Right forelimb (tissue), 1 donor: ENCODE data around the gene SLC35A3.
A peak's percentile ranks its signal among the peaks of the same experiment; 100 is the strongest.
"Not testable (repeated sequence)": the region's sequence is repeated elsewhere in the genome, so short reads cannot be mapped to it uniquely, and the experiment has no call there.

Experiments used
- DNase-seq: peaks from one replicate; pipeline ENCODE4 v3.0.0-alpha.2; 2018

The SLC35A3 gene

DNA sequence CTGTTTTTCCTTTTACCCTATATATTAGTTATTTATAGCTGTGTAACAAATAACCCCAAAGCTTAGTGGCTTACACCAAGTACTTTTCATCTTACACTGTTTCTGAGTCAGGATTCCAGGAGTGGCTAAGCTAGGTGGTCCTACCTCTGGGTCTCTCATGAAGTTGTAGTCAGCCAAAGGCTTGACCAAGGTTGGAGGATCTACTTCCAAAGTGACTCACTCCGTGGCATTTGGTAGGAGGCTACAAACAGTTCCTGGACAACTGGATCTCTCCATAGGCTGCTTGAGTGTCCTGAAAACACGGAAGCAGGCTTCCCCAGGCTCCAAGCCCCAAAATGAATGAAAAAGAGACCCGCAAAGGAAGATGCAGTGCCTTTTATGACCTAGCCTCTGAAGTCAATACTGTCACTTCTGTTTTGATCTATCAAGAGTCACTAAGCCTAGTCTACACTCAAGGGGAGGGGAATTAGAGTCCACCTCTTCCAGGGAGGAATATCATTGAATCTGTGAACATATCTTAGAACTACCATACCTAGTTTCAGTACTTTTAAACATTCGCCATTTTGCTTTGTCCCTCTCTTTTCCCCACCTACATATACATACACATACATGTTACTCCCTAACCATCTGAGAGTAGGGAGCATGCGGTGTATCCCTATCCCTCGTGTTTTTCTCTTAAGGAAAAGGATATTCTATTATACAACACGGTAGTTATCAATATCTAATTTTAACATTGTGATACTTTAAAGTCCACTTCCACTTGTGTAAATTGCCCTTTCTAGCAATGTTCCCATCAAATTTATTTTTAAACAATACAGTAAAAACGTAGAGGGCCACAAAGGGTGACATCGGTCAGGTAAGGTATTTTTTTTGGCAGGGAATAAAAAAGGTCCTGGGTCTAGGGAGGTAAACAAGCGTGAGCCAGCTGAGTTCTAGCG lies 67.2 kb downstream of the SLC35A3 start:
- DNase-seq: no peak

- no peak for DNase-seq
Observed at GRCh38 chr1:100037656-100037926, 67.8 kb downstream of the SLC35A3 start.

GRCh38 chr1:100037927-100038659 lies 68.3 kb downstream of the SLC35A3 start:
- DNase-seq: peak; percentile 93

GRCh38 chr1:100038660-100039287 lies 69.0 kb downstream of the SLC35A3 start:
- DNase-seq: peak; percentile 83

DNA sequence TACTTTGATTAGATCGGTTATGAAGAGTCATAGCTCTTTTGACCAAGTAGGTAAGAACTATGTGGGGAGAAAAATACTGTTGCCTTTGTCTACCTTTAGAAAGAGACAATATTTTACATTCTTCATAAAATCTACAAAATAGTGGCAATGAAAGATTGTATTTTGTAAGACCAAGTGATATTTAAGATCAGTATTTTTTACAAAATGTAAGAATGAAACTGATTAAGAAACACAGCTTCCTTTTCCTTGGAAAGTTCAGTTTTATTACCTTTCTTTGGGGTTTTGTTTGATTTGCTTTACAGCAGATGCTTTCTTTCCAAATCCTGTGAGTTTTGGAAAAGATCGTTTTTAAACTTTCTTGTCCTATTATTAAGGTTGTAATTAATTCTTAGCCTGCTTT lies 69.8 kb downstream of the SLC35A3 start:
- no peak for DNase-seq

GRCh38 chr1:100045206-100045605 lies 75.4 kb downstream of the SLC35A3 start:
- no peak for DNase-seq

DNA sequence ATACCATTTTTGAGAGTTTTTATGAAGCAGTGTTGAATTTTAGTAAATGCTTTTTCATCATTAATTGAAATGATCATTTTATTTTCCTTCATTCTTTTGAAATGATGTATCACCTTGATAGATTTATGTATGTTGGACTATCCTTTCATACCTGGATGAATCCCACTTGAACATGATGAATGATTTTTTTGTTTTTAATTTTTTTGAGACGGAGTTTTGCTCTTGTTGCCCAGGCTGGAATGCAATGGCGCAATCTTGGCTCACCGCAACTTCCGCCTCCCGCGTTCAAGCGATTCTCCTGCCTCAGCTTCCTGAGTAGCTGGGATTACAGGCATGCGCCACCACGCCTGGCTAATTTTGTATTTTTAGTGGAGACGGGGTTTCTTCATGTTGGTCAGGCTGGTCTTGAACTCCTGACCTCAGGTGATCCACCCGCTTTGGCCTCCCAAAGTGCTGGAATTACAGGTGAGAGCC lies 77.5 kb downstream of the SLC35A3 start:
- DNase-seq: not testable (repeated sequence)

DNA sequence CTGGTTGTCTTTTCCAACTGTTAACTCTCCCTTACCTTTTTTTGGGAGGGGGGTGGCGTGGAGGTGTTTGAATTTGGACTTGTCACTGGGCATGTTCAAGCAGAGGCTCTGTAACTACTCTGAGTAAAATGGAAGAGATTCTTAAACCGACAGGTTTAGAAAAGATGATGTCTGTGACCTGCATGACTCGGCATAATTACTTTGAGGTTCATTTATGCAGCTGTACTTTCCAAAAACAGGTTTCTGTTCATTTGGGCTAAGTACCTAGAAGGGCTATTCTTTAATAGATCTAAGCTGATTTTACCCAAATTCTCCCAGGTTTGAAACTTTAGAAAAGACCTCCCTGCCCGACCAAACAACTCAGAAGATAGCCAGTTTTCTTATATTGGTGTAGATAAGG lies 80.3 kb downstream of the SLC35A3 start:
- no peak for DNase-seq

DNA sequence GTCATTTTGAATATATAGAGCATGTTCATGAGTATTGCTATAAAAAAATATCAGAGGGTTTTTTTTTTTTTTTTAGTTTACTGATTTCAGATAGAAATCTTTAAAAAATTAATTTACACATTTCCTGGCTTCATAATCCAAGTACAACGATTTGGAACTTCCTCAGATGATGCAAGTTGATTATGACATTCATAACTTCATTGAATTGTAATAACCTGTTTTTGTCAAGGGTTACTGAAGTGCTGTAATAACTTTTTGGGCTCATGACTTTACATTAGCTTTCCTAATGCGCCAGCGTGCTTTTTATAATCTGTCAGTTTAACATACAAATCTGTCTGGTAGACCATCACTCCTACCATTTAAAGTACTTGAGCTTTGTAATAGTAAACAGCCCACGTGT lies 81.6 kb downstream of the SLC35A3 start:
- DNase-seq: no peak

GRCh38 chr1:100051893-100052292 lies 82.1 kb downstream of the SLC35A3 start:
- DNase-seq: no peak

- DNase-seq: no peak
Observed at GRCh38 chr1:100053119-100053518, 83.3 kb downstream of the SLC35A3 start.

- no peak for DNase-seq
Observed at GRCh38 chr1:100053727-100054126, 83.9 kb downstream of the SLC35A3 start.

DNA sequence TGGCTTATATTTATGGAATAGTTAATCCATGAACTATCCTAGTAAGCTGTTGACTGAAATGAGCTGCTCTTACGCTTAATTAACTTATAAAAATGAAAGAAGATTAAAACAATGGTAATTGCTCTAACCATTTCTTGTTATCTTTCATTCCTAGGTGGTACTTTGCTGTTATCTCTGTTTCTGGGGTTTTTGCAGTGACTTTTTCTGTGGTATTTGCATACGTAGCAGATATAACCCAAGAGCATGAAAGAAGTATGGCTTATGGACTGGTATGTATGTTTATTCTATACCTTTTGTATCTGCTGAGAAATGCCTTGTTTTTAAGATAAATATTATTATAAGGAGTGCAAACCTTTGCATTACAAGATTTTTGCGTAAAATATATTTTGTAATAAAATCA lies 91.9 kb downstream of the SLC35A3 start:
- no peak for DNase-seq

- DNase-seq: no peak
Observed at GRCh38 chr1:100065183-100065968, 95.6 kb downstream of the SLC35A3 start.

DNA sequence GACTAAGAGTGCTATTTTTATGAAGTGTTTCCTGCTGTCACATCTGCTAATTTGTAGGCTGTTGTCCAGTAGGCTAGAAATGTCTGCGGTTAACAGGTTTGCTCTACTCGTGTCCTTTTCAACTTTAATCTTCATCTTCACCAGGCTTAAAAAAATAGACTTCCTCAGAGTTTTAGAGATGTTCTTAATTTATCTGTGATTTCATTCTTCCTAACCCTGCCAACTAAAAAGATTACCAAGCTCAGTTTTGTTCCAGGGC lies 96.1 kb downstream of the SLC35A3 start:
- DNase-seq: no peak

DNA sequence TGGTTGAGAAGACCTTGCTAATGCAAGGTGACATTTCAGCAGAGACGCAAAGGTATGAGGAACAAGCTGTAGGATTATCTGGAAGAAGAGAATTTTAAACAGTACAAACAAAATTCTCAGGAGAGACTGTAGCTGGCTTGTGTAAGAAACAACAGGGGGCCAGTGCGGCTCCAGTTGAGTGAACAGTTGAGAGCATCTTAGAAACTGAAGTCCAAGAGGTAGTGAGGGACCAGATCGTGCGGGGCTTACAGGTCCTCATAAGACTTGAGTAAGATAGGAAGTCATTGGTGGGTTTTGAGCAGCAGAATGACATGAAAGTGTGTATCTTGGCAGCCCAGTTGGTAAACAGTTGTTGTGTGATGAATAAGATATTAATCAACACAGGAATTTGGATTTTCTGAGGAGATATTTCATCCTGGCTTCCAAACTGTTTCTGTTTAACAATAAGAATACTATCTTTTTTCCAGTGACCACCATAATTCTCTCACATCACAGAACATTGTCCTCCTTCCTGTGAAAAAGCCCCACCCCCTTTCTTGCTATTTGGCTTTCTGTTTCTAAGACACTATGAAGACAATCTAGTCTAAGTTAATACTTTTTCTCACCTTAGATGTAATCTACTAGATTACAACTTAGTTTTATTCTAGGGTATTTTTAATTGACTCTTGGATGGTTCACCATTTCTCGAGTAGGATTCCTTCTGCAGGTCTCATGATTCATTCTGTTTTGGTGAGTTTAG lies 100.6 kb downstream of the SLC35A3 start:
- no peak for DNase-seq

DNA sequence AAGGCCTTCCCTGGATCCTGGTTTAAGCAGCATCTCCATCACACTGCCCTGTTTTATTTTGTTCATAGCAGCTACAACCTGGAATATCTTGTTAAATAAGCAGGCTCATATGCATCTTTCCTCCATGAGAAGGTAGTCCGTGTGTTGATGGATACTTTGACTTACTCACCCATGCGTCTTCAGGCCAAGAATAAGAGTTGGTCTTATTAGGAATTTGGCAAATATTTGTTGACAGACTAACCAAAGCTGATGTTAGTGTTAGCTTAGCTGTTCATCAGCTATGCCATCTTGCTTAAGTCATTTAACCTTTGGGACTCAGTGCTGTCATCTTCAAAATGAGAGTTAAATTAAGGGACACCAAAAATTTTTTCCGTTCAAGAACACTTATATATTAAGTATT lies 103.7 kb downstream of the SLC35A3 start:
- no peak for DNase-seq

GRCh38 chr1:100074604-100075395 lies 105.0 kb downstream of the SLC35A3 start:
- no peak for DNase-seq

- no peak for DNase-seq
Observed at GRCh38 chr1:100075773-100076172, 106.0 kb downstream of the SLC35A3 start.

DNA sequence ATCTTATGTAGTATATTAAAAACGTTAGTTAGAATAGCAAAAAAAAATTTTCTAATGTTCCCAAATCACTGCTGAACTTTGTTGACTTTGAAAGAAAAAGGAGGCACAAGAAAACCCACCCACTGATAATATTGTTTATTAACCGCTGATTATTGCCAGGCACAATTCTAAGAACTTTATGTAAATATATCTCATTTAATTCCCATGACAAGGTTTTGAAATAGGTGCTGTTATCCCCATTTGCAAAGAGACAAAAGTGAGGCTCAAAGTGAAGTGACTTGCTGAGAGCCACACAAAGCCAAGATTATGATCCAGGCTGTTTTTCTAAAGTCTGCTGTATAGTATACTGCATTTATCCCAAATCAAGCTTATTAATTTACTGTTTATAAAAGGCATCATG lies 106.5 kb downstream of the SLC35A3 start:
- DNase-seq: no peak

GRCh38 chr1:100076744-100077143 lies 106.9 kb downstream of the SLC35A3 start:
- no peak for DNase-seq

DNA sequence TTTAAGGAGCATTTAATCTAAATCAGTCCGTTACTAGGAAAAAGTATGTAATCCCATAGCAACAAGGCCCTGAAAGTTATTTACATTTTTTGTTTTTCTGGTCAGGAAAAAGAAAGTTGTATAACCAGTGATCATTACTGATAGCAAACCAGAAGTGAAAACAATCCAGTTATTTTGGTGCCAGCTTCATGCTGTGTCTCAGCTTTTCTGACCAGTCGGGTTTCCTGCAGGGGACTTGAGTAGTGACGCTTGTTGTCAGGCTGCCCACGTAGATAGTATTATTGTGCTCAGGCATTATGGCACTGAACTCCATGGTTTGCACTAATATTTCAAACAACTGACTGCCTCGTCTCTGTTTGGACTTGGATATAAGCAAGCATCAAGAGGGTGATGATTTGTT lies 107.7 kb downstream of the SLC35A3 start:
- no peak for DNase-seq
